Measurements from ENCODE around the gene CENPL.

DNA sequence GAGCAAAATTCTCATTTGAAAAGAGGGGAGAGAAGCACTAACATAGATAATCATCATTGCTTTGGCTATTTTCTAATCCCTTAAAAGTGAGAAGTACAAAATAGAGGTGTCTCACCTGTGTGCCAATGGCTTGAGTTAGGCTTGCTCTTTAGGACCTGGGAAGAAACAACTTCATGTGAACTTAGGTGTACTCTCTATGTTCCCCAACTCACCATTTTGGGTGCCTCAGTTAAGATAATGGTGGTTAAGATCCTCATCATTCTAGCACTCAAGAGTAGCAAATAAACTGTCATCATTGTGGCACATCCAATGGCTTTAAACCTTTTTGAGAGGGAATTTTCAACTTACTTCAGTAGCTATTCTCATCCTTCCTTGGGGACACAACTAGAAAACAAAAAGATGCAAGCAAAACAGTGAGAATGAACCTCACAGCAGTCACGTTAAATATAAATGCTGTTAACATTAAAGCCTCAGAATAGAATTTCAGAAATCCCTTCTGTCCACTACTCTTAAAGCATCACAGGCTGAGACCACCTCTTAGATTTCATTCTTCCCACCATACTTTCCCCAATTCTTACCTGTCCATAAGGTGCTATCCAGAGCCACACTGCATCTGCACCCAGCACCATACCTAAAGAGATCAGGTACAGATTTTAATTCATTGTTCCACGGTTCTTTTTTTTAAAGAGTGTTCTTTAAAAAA is 41.9 kb upstream of the CENPL start:
- TF ChIP-seq CTCF (conservative IDR thresholded peaks at IDR 0.05; ENCODE audit: low read length), result no peak
- no peak for TF ChIP-seq EZH2phosphoT487 (IDR thresholded peaks at IDR 0.05; ENCODE audit: borderline replicate concordance, low read depth, low read length)
